Left renal cortex interstitium (tissue), 4 donors: ENCODE measurements around the gene ACTR1A. TPM values are rescaled to one million over a fixed set of nuclear protein-coding genes. Genes with fewer than 3 reads are reported as not detected.
A peak's percentile ranks its signal among the peaks of the same experiment; 100 is the strongest.

Experiments
- DNase-seq, 4 donors: peaks; one replicate each; pipeline ENCODE4 v3.0.0-alpha.2; 2013; ENCODE audit warnings: low read depth in 4 of 4, low spot score in 2 of 4, missing footprints in 1 of 4
- polyA plus RNA-seq, 4 donors: library from polyadenylated mRNA; unstranded; fragments of 120-200 nt; gene quantifications; one replicate each; pipeline ENCODE4 v1.2.1, GENCODE V29; 2013; ENCODE audit not compliant: insufficient read length in 4 of 4

ACTR1A gene
- polyA plus RNA-seq, 4 donors, result 83.8 to 88.0 (median 86.2) TPM

DNA sequence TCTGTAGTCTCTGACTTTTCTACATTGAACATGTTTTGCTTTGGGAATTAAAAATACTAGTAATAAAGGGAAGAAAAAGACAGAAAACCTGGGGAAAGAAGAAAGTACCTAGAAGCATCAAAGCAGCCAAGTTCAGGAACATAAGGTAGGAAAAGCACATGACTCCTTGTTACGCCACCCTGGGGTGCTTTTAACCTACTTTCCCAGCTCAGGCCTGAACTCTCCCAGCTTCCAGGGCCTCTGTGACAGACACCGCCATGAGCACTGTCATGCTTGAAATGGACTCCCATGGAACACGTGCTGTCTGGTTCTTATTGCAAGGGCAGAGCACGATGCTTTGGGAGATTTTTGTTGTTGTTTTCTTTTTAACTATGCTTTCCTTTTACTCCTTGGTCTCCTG lies 11.4 kb downstream of the ACTR1A start:
- DNase-seq, result no peak

DNA sequence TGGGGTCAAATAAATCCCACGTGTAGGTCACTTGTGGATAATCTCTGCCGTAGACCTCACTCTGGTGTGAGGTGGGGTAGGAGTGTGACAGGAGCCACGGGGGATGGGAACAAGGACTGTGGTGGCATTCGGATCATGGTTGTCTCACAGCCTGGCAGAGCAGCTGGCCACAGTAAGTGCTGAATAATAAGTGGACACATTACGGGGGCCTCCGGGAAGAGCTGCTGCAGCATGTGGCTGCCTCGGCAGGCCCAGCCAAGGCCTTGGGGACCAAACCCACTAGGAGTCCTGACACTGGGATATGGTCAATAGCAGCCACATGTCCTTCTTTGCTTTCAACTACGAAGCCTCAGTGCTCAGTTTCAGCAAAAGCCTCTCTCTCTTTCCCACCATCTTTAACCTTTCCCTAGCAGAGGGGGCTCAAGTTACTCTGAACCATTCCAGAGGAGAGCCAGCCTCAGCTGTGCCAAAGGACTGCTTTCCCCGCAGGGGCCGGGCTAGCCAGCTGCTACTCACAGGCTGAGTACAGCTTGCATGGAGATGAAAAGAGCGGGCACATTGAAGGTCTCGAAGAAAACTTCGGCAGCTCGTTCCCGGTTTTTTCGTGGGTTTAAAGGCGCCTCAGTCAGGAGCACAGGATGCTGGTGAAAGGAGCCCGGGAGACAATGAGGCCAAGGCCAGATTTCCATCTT lies 17.3 kb downstream of the ACTR1A start:
- DNase-seq, result no peak

DNA sequence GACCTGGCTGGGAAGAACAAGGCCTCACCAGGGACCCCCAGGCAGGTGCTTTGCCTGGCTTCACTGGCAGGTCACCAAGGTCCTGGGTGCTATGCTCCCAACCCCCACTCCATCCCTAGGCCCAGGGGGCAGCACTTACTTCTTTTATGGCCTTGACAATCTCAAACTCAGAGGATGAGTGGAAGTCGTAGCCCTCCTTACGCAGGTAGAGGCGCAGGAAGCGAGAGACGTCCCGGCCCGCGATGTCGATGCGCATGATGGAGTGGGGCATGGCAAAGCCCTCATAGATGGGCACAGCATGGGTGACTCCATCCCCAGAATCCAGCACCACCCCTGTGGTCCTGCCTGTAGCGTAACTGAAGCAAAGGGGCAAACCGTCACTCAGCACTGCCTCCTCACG lies 18.5 kb downstream of the ACTR1A start:
- no peak for DNase-seq

DNA sequence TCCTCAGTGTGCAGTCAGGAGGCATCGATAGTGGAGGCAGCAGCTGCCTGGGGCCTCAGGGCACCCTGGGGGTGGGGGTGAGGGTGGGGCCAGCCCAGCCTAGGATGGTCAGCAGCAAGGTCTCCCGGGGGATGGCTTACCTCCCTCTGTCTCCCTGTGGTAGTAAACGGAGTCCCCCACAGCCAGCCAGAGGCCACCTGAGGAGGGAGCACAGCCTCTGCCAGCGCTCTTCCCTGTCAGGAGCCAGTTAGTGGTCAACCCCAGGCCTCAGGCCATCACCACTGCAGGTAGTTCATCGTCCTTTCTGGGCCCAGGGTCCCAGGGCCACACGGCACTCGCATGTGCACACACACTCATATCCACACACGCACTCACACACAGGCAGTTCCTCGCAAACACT lies 22.1 kb downstream of the ACTR1A start:
- no peak for DNase-seq

DNA sequence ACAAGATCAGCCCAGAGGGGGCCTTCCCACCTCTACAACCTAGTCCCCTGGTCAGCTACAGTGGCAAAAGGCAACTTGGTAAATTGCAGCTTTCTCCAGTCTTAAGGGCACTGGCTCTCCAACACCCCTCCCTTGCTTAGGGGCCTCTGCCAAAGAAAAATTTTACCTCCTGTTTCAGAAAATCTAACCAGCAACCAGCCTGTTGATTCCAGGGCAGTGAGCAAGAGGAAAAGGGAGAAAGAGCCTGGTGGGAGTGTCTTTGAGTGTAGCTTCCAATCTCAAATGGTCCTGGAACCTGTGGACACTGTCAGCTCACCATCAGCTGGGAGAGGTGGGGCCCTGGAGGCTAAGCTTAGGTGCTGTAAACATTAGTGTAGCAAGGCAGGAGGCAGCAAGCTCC lies 22.9 kb downstream of the ACTR1A start:
- no peak for DNase-seq

DNA sequence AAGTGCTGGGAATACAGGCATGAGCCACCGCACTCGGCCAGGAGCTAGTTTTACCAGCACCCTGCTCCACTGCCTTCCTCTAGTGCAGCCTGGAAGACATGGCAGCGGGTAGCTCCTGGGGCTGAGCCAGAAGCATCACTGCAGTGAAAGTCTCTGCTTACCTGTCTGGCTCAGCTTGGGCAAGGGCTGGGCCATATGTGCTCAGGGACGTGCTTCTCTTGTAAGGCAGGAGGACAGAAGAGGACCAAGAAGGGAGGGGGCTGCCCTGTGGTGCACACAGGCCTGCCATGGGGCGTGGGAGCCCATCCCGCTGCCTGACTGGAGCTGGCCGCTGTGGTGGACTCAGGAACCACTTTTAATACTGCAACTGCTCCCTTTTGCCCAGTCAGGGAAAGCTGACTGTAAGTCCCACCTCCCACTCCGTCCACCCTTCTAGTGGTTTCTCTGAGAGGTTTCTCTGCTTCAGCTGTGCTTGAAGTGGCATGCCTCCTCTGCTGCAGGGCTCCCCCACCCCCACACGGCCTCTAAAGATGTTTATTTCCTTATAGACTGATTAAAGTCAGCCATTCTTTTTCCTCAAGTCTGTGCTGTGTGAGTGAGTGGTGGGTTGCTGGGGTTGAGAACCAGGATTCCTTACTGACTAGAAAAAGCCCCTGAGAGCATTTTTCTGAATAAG lies 25.9 kb downstream of the ACTR1A start:
- DNase-seq, result no peak

DNA sequence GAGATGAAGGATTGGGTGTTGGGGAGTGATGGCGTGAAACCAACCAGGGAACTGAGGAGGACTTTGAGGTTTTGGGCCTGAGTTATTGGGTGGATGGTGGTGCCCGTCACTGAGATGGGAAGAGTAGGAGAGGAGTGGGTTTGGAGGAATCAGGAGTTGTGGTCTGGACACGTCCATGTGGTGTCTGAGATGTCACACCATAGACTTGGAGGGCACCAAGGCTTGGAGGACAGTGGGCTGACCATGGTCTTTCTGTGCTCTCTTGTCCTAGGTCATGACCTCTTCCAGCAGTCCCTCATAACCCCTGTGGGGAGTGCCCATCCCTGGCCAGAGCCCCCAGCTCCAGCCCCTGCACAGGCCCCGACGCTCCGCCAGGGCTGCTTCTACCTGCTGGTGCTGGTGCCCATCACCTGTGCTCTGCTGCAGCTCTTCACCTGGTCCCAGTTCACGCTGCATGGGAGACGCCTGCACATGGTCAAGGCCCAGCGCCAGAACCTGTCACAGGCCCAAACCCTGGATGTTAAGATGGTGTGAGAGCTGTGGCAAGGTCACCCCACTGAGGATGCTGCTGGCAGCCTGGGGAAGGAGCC lies 27.0 kb downstream of the ACTR1A start:
- DNase-seq, result no peak

DNA sequence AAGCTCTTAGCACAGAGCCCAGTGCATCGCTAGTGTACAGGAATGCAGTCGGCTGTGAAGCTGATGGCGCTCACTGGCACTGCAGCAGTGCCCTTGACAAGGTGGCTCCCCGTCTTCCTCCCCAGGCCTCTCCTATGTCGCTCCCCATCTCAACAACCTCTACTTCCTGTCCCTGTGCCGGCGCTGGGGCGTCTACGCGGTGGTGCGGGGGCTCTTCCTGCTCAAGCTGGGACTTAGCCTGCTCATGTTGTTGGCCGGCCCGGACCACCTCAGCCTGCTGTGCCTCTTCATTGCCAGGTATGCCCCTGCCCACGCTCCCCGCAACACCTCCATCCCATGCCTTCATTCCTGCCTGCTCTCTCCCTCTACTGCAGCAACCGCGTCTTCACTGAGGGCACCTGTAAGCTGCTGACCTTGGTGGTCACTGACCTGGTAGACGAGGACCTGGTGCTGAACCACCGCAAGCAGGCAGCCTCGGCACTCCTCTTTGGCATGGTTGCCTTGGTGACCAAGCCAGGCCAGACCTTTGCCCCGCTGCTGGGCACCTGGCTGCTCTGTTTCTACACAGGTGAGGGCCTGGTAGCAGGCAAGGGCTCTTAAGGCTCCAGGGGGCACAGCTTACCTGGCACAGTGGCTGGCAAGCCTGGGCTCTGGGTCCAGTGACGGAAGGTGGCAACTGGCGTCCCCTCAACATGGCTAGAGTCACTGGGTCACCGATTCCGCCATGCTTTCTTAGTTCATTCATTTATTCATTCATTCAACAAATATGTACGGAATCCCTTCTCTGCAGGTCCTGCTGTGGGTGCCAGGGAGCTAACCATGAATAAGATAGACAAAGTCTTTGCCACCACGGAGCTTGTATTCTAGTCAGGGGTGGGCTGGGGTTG lies 28.8 kb downstream of the ACTR1A start:
- no peak for DNase-seq

DNA sequence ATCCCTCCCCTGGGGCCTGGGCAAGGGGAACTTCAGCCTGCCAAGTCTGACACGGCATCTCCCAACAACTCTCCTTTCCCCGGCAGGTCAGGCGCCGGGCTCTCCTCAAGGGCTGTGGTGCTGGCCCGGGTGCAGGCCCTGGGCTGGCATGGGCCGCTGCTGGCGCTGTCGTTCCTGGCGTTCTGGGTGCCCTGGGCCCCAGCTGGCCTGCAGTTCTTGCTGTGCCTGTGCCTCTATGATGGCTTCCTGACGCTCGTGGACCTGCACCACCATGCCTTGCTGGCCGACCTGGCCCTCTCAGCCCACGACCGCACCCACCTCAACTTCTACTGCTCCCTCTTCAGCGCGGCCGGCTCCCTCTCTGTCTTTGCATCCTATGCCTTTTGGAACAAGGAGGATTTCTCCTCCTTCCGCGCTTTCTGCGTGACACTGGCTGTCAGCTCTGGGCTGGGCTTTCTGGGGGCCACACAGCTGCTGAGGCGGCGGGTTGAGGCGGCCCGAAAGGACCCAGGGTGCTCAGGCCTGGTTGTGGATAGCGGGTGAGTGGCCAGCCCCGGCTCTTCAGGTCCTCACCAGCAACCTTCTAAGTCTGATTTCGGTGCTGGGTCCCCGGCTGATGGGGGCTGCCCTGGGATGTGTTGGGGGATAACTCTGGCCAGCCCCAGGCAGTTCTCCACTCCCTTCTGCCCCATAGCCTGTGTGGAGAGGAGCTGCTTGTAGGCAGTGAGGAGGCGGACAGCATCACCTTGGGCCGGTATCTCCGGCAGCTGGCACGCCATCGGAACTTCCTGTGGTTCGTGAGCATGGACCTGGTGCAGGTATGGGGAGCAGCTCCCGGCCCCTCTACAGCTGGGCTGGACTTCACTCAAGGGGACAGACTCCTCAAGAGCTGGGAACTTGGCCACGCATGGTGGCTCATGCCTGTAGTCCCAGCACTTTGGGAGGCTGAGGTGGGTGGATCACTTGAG lies 31.6 kb downstream of the ACTR1A start:
- no peak for DNase-seq

DNA sequence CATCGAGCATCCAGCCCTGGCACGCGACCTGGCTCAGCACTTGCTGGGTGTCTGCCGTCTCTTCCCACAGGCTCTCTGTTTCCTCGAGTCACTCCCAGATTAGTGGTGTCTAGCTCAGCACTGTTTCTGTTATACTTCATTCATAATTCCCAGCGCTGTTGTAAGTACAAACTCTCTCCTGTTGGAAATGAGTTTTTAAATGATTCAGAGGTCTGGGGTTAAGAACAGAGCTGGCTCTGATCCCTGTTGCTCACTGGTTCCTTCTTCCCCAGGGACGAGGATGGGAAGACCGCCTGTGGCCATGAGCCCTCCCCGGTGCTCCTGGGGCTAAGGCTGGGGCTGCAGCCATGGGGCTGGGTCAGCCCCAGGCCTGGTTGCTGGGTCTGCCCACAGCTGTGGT lies 33.8 kb downstream of the ACTR1A start:
- DNase-seq, result no peak

DNA sequence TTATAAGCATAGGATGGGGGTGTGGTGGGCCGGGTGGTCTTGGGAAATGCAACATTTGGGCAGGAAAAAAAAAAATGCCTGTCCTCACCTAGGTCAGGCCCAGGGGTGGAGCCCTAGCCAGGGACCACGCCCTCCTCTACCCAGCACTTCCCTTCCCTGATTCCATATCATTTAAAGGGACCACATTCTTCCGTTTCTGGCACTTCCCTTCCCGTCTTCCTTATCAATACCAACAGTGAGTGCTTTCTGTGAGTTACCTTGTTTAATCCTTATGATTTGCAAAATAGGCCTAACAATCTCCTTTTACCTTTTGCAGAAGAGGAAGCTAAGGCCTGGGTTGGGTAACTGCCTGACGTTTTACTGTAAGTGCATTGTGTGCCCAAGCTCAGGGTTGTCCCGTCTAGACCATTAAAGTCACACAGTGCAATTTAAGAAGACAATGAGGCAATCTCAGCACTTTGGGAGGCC lies 34.5 kb downstream of the ACTR1A start:
- no peak for DNase-seq

DNA sequence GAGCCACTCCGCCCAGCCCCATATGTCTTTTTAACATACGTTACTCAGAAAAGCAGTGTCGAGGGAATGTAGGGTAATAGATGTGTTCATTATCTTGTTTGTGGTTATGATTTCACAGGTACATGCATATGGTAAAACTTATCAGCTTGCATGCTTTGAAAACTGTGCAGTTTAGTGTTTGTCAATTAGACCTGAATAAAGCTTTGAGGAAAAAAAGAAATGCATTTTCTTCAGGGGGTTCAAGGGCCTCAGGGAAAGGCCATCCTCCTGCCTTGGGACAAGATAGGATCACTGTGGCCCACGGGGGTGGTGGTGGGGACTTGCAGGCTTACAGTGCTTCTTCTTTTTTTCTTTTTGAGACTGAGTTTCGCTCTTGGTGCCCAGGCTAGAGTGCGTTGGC lies 35.2 kb downstream of the ACTR1A start:
- no peak for DNase-seq

DNA sequence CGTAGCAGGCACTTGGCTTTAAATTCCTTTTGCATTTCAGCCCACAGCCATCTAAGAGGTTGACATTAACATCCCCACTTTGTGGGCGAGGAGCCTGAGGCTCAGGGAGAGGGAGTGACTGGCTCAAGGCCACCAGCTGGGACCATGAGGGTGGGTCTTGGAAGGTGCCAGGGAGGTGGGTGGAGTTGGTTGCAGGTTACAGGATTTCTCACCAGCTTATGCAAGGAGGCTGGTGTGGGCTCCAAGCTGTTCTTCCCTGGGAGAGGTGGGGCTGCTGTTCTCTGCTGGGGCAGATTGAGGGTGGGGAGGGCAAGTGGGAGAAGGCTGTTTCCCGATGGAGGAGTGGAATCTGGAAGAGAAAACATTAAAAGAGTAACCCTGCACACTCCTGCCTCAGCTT lies 37.0 kb downstream of the ACTR1A start:
- no peak for DNase-seq

DNA sequence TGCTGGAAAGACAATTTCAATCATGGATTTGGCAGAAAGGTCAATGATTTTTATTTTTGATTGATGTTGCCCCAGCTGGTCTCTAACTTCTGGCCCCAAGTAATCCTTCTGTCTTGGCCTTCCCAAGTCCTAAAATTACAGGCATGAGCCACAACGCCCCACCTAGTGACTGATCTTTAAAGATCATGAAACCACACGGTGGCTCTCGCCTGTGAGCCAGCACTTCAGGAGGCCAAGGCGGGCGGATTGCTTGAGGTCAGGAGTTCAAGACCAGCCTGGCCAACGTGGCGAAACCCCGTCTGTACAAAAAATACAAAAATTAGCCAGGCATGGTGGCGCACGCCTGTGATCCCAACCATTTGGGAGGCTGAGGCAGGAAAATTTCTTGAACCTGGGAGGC lies 38.5 kb downstream of the ACTR1A start:
- no peak for DNase-seq

DNA sequence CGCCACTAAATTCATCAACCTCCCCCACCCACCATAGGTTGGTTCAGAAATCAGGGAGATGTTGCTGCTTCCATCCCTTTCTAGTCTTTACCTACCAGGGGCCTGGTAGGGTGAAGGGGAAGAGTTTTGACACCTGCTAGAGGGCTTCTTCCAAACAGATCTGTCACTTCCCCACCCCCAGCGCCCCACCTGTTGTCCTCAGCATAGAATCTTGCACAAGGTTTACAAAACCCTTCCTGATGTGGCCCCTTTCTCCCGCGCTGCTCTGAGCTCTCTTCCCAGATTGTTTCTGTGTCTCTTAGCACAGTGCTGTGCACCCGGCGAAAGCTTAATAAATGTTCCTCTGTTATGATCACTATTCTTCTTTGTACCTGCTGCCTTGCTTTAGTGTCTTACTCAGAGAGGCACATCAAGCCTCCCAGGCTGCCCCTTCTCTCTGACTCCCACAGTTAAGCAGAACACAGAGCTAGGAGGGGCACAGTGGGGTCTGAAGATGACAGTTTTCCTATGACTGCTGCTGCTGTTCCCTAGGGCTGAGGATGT lies 39.9 kb downstream of the ACTR1A start:
- no peak for DNase-seq

DNA sequence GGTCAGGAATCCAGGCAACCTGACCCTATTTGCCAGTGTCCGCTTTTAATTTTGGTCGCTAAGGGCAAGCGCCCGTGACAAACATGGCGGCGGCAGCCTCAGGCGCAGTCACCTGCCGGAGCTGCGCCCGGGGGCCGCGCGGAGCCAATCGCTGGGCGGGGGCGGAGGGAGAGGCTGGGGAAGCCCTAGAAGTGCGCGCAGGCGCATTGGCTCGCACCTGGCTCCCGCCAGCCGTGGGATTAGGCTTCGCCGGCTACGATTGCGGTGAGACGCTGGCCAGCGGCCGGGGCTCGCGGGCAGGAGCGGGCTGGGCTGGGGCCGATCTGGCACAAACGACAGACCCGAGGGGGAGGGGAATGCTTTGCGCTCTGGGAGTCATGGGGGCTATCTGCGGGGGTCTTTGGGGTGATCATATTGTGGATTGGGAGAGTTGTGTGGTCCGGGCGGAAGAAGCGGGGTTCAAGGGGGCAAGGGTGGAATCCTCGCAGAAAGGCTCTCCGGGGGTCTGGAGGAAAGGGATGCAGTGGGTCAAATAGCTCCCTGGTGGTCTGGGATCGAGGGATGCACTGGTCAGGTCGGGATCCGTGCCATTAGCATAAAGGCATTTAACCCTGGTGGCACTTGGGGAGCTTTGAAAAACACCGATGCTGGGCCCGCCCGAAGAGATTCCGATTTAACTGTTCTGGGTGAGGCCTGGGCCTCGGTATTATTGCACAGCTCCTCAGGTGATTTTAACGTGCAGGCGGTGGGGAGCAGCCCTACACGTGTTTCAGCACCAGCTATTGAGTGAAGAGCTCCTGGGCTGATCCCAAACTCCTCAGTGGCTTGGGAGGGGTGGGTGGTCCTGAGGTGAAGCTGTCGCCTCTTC lies 41.1 kb downstream of the ACTR1A start:
- DNase-seq, result peak; percentile 68 to 85 (median 74)

DNA sequence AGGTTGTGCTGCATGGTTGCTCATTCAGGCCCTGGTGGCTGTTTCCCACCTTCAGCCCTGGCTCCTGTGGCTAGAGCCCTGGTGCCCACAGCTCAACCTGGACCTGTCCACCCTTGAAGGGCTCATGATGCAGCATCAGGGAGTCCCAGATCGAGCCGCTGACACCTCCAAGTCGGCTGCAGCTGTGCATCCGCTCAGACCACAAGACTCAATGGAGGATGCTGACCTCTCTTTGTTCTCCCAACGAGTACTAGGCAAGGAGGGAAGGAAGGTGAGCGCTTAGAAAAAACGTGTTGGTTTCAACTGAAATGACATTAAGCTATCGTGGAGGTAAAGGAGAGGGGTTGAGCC lies 41.7 kb downstream of the ACTR1A start:
- DNase-seq, result peak in 1 of 4 donors; percentile 39

DNA sequence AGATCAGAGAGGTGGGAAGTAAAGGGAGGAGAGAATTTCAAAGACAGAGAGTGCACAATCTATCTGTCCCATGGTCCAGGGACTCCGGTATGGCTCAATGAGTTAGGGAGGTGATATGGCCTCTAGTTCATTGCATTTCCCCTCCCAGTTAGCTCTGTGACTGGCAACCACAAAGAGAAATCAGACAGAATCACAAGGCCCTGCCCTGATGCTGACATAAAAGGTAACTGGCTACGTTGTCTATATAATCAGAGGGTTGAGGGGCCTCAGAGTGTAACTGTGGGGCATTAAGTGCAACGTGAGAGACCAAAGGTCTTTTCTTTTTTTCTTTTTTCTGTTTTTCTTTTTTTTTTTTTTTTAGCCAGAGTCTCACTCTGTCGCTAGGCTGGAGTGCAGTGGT lies 43.9 kb downstream of the ACTR1A start:
- DNase-seq, result no peak
